ENCODE results near the gene KLHL21.

Gene KLHL21

DNA sequence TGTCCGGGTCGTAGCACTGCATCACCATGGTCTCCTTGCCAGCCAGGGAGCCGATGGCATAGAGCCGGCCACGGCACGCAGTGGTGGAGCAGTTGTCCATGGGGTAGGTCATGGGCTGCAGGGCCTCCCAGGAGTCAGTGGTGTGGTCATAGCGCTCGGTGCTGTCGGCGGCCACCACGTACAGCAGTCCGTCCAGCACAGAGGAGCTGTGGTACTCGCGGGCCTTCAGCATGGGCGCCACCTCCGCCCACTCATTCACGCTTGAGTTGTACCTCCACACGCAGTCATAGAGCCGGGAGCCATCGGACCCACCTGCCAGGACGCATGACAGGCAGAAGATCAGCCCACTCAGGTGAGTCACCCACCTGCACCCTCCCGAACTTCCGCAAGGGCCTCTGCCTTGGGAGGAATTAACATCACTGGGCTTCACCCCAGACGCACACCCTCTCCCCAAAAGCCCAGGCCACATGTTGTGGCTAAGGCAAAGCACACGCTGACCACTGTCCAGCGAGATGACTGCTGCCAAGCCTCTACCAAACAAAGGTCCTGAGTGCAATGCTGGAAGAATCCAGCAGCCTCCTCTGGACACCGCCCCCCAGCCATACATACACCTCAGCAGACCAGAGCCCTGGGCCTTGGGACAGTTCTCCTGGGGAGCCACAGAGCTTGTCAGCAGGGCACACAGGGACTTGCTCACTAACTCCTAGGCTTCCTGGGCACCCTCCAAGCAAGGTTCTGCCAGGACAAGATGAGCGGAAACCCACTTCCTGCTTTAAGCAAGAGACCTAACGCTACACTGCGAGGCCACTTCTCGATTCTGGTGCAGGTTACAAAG is 3.3 kb downstream of the KLHL21 start:
- peak; percentile 74 for DNase-seq

DNA sequence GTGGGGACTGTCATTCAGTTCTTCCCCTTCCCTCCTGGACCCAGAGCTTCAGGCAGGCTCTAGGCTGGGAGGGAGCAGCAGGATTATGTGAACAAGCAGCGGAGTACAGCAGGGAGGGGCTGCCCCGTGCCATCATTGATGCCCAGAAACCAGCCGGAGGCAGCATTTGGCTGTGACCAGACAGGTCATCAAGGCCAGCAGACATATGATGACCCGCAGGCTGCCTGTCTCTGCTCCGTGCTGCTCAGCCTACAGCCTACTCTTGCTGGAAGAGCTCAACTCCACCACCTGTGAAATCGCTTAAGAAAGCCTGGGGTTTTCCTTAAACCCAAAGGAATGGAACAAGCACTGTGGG is 4.9 kb downstream of the KLHL21 start:
- no peak for DNase-seq

DNA sequence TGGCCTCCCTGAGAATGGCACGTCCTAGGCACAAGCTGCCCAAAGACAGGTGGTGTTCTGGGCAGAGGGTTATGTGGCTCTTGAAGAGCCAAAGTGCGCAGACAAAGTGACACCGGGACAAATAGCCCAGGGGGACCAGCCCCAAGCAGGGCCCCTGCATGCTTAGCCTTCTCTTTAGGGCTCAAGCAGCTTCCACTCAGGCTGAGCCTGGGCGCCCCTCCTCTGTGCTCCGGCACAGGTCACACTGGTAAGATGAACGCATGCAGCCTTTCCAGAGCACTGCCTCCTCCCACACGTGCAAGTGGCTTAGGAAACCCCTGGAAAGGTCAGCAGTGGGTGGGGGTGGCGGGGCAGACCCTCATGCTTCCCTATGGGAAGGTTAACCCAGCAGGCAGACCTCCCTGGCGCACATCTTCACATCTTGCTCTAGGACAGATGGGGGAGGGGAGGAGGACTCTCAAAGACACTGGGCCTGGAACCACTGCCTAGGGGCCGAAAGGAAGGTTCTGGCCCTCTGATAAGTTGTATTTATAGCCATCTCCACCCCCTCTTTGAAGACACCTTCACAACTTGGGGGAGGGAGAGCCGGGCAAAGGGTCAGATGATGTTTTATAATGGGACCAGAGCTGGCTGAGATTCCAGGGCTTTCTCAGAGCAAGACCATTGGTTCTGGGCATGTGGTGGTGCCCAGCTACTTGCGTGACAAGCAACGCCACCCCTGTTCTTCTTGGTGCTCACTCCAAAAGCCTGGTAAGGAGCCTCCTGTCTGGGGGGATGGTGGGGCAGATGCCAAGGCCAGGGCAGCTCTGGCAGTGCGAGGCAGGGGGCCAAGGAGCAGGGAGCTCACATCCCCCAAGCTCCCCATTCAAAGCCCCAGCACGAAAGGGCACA is 5.5 kb downstream of the KLHL21 start:
- DNase-seq = no peak

DNA sequence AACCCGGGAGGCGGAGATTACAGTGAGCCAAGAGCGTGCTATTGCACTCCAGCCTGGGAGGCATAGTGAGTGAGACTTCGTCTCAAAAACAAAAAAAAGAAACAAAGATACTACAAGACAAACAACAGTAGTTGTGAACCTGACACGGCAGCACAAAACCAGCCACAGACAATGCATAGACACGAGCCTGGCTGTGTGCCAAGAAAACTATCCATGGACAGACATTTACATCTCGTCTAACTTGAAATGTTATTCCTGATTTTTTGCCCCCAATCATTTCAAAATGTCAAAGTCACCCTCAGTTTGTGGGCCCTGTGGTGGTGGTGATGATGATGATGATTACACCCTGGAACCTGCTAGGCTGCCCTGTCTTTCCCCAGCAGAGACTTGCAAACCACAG is 6.3 kb downstream of the KLHL21 start:
- no peak for DNase-seq

DNA sequence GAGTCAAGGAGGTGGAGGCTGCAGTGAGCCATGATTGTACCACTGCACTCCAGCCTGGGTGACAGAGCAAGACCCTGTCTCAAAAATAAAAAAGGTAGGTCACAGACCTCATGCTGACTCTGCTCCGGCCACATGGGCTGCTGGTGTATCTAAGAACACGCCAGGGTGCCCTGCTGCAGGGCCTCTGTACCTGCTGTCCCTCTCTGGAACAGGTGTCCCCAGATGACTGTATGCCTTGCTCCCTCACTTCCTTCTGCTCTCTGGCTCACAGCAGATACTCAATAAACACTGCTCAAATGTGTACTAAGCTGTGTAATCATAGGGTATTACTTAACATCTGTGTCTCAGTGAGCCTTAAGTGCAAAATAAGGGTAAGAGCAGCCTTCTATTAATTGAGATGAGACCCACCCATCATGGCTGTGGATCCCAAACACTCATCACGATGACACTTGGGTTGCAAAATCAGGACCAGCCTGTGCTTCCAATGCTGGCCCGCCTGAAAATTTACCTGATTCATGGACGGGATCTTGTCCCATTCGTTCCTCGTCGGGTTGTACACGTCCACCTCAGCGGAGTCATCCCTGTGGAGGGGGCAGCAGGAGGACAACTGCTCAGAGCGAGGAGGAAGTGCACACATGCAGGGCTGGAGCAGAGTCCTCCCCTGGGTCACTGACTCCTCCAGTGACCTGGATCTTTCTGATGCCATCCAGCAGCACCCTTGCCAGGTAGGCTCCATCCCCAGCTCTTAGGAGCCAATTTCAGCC is 7.5 kb downstream of the KLHL21 start:
- no peak for DNase-seq

DNA sequence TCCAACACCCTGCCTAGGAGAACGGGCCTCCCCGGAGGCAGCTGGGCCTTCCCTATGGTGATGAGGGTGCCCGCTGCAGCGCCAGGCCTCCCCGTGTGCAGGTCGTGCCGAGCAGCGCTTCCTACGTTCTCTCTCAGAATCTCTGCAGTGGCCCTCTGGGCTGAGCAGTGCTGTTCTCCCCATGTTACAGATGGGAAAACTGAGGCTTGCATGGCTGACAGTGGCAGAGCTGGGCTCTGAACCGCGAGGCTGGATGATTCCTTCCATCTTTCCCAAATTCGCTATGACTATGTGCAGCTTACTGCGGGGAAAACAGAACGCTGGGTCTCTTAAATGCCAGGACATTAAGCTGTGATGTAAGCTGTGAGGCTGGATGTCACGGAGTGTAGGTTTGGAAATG is 8.9 kb downstream of the KLHL21 start:
- no peak for DNase-seq

DNA sequence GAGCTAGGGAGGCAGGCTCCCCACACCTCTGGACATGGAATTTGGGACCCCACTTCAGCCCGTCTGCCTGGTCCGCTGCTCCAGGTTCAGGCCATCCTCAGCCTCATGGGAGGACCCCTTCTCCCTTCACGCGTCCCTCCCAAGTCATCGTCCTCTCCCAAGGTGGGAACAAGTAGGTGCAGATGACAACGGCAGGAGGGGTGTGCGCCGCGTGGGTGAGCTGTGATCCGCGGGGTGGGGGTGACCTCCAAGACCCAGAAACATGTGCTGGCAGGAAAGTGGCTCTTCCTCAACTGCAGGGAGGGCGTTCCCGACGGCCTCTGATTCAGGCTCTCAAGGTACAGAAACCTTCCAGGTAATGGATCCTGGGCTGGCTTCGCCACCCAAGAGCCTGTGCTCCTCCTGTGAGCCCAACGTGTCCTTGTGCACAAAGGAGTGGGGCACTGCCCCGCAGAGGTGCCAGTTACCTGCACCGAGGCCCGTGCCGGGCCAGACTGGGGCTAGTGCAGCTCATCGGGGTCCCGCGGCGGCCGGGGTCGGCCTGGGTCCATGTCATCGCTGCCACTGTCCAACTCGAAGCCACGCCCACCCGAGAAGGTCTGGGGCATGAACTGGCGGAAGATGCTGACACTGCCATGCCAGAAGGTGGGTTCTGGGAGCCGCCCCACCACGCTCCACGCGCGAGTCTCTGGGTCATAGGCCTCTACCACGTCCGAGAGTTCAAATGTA is 9.6 kb downstream of the KLHL21 start:
- DNase-seq = no peak

DNA sequence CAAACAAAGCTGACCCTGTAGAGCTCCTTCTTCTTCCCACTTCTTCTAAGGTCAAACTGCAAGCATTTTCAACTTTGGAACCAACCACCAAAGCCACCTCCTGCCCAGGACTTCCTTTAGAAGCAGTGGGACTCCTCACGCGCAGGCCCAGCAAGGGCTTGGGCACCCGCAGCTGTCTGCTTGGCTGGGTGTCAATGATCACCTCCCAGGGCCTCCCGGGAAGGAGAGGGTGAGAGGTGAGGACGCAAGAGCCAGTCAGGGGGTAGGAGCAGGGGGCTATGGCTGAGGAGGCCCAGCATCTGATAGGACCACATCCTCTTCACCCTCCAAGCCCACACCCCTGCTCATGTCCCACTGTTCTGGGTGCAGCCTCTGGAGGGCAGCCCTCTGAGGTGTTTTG is 10.2 kb downstream of the KLHL21 start:
- DNase-seq = no peak

DNA sequence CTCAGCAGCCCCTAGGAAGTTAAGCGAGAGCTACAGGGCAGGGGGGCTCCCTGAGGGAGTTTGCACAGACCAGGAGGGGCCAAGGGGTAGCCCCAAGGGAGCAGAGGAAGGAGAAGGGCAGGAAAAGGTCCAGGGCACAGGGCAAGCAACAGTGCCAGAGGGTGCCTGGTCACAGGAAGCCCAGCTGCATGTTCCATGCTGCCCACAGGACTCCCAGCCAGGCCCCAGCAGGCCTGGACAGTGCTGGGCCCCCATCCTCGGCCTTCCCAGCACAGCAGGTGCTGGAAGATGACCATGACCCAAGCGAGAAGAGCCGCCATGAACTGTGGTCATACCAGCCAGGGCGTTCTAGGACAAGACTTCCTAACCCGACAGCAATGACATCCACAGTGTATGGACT is 11.0 kb downstream of the KLHL21 start:
- no peak for DNase-seq

DNA sequence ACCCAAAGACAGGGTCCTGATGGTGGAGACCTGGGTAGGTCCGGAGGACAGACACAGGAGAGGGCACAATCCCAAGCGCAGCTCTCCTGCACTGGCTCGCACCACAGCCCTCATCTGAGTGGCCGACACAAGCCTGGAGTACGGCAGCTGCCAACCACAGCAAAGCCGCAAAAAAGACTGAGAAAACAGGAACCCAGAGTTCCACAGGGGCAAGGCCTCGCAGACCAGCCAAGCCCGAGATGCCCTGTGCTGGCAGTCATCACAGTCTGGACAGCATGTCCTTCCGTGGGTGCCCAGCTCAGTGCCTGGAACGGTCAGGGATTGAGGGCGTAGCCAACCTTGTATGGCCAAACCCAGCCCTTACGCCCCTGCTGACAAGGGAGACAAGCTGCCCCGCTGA is 11.4 kb downstream of the KLHL21 start:
- no peak for DNase-seq

DNA sequence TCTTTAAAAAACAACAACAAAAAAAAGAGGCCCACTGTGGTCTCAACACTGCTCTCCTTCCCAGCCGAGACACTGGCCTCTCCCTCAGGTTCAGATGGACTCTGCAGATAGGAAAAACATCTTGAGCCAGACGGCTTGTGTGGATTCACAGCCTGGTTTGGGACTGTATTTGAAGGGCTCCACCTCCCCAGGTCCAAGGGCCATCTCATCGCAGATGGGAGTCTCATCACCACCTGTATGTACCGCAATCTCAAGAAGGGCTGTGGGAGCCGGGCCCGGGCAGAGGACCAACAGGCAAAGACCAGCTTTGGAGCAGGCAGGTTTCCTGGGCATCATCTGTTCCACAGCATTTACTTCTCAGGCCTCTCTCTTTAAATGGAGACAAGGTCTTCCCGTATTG is 12.6 kb downstream of the KLHL21 start:
- DNase-seq = no peak

DNA sequence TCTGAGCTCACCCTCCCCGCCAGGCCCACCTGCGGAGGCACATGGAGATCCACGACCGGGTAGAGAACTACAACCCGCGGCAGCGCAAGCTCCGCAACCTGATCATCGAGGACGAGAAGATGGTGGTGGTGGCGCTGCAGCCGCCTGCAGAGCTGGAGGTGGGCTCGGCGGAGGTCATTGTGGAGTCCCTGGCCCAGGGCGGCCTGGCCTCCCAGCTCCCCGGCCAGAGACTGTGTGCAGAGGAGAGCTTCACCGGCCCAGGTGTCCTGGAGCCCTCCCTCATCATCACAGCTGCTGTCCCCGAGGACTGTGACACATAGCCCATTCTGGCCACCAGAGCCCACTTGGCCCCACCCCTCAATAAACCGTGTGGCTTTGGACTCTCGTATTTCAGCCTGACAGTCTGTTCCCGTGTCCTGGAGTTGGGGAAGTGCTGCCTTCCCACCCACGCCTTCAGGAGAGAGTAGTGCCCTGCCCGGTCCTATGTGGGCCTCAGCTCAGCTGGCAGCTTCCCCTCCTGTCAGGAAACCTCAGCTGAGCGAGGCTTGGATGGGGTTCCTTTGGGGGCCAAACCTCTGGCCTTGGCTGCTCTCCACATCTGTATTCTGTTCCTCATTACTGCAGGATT is 13.7 kb downstream of the KLHL21 start:
- no peak for DNase-seq

DNA sequence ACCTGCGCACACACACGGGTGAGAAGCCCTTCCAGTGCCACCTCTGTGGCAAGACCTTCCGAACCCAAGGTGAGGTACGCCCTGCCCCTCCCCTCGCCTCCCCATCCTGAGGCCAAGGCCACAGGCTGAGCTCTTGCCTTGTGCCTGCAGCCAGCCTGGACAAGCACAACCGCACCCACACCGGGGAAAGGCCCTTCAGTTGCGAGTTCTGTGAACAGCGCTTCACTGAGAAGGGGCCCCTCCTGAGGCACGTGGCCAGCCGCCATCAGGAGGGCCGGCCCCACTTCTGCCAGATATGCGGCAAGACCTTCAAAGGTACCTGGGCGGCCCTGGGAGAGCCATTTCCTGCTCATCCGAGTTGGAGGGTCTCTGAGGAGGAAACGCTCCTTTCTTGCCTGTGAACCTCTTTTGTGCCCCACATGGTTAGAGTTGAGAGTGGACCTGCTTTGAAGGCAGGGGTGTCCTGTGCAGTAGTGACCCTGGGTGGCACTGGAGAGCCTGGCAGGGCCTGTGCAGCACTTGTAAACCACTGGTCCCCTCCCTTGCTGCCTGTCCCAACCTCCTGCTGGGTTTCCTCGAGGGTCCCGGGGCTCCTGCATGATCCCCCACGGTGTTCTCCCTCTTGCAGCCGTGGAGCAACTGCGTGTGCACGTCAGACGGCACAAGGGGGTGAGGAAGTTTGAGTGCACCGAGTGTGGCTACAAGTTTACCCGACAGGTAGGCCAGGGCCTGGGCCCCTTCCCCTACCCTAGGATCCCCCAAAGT is 14.4 kb downstream of the KLHL21 start:
- DNase-seq = no peak

DNA sequence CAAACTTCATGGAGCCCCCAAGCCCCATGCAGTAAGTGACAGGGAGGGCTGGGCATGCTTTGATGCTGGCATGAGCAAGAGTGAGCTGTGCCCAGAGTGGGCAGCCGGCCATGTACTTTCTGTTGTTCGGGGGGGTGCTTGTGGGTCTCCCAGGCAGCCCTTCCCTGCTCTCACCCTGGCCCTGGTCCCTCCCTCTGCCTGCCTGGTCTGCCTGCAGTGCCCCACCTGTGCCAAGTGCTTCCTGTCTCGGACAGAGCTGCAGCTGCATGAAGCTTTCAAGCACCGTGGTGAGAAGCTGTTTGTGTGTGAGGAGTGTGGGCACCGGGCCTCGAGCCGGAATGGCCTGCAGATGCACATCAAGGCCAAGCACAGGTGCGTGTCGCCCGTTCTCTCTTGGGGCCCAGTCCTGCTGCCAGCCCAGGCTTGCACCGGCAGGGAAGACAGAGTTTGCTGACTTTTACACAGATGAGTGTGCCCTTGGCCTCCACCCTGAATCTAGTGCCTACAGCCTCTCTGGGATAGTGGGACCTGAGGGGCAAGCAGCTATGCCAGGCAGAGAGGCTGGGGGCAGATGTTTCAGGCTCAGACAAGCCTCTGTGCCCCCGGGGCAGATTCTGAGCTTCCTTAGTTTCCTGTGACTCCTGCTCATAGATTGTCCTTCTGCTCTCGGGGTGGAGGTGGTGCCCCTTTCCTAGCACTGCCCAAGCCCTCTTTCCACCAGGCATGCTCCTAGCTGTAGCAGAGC is 15.2 kb downstream of the KLHL21 start:
- DNase-seq = no peak

DNA sequence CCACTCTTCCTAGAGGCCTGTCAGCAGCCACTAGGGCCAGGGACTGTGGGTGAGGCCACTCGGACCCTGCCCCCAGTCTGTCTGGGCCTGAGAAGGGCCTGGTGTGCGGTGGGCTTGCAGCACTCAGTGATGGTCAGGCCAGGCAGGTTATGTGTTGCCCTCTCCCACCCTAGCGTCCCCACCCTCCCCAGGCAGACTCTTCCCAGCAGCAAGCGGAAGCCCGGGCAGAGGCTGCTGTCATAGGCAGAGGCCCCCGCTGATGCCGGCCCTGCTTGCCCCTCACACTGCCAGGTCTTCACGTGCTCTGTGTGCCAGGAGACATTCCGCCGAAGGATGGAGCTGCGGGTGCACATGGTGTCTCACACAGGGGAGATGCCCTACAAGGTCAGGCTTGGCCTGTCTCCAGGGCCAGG is 16.3 kb downstream of the KLHL21 start:
- DNase-seq = no peak

DNA sequence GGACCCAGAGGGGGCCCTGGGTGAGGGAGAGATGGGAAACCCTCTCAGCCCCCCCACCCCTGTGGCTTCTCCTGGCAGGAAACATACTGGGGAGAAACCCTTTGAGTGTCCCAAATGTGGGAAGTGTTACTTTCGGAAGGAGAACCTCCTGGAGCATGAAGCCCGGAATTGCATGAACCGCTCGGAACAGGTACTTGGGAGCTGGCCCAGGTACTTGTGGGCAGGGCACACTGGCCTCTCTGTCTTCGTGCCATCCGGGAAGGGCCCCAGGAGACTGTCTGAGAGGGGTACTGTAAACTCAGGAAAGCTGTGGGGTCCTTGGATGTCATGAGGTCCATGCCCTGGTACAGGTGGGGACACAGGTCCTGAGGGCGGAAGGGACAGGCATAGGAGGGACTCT is 16.8 kb downstream of the KLHL21 start:
- DNase-seq = no peak

DNA sequence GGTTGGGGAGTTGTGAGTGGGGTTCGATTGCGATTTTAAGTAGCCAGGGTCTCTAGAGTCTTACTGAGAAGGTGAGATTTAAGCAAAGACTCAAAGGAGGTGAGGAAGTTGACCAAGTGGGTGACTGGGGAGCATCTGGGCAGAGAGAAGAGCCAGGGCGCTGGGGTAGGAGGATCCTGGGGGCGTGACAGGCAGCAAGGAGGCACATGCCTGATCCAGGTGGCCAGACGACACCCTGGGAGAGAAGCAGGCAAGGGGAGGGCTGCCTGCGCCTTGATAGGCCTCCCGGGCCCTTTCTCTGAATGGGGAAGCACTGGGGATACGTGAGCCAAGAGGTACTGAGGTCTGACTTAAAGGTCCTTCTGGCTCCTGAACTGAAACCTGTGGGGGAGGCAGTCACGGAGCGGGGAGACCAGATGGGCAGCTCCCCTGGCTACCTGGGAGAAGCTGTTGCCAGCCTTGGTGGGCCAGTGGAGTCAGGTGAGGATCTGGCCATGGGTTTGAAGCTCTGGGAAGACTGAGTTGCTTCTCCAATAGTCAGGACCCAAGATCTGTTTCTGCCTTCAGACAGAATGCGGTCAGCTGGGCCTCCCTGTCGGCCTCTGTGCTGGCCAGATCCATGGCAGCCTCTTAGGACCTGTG is 17.5 kb downstream of the KLHL21 start:
- DNase-seq = no peak

DNA sequence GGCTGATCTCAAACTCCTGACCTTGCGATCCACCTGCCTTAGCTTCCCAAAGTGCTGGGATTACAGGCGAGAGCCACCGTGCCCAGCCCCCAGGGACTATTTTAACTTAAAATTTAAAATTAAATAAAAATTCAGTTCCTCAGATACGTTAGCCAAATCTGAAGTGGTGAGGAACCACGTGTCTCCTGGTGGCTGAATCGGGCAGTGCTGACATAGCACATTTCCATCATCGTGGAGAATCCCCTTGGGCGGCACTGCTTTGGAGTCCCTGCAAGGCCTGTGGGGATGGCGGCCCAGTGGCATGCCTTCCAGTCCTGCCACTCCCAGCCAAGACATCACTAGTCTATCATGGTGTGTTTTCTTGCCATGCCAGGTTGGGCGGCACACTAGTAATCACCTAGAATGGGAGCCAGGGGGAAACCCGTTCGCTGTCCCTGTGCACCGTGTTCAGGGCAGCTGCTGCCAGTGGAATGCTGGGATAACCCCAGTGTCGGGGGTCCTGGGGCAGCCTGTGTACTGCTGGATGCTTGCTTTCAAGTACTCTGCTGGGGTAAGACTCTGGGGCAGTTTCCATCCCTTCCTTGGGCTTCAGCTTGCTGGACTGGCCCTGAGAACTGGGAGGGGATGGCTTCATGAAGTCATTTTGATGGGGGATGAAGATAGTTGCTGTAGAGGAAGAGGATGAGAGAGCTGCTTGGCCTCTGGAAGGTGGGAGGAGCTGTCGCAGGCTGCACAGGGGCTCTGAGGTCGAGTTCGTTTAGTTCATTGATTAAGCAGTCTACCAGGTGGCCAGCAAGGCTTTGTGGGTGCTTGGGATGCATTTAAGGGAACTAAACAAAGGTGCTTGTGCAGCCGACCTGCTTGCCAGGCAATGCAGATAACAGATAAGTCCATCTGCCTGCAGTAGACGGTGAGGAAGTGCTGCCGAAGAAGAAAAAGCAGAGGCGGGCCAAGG is 18.3 kb downstream of the KLHL21 start:
- no peak for DNase-seq

DNA sequence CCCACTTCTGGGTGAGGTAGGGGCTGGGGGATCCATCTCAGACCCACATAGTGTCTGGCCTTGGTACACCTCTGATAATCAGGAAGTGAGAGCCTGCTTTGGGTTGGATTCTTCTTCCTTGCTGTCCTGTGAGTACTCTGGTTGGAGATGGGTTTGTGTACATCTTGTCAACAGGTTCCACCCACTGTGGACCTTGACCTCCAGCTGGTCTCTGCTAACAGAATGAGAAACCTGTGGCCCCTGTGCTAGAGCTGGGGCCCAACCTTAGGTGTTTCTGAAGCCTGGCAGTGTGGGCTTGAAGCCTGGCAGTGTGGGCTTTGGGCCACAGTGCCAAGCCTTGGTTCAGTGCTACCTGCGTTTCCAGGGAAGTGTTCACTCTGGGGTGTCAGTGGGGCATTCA is 20.3 kb downstream of the KLHL21 start:
- no peak for DNase-seq
